Measurements from ENCODE around the gene CSTB.

The CSTB gene

DNA sequence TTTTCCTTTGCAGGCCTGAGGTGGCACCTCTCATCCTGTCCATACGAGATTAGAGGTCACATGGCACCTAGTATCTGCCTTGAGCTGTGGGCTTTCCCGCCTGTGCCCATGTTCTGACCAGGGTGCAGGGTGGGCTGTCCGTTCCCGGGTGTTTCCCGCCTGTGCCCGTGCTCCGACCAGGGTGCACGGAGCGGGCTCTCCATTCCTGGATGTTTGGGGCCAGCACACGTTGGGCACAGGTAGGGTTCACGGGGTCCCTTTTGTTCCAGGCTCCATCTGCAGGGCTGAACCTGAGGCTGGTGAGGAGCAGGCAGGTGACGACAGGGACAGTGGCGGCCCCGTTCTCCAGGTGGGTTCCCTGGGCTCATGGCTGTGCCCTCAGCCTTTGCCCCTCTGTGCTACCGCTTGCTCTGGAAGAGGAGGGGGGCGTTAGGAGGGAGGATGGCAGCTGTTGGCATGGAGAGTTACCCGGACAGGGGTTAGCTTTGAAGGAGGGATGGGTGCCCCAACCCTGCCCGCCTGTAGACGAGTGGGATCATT, 23.3 kb upstream of the CSTB start:
- H3K4me3 ChIP-seq (ENCODE audit: low read length), result no peak overlapping the region
- DNase-seq (ENCODE audit: low read depth), result no peak
- TF ChIP-seq, protein P1, sequence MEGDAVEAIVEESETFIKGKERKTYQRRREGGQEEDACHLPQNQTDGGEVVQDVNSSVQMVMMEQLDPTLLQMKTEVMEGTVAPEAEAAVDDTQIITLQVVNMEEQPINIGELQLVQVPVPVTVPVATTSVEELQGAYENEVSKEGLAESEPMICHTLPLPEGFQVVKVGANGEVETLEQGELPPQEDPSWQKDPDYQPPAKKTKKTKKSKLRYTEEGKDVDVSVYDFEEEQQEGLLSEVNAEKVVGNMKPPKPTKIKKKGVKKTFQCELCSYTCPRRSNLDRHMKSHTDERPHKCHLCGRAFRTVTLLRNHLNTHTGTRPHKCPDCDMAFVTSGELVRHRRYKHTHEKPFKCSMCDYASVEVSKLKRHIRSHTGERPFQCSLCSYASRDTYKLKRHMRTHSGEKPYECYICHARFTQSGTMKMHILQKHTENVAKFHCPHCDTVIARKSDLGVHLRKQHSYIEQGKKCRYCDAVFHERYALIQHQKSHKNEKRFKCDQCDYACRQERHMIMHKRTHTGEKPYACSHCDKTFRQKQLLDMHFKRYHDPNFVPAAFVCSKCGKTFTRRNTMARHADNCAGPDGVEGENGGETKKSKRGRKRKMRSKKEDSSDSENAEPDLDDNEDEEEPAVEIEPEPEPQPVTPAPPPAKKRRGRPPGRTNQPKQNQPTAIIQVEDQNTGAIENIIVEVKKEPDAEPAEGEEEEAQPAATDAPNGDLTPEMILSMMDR (IDR thresholded peaks at IDR 0.05; ENCODE audit: insufficient read depth, low read depth, low read length, missing control alignments), result no peak

DNA sequence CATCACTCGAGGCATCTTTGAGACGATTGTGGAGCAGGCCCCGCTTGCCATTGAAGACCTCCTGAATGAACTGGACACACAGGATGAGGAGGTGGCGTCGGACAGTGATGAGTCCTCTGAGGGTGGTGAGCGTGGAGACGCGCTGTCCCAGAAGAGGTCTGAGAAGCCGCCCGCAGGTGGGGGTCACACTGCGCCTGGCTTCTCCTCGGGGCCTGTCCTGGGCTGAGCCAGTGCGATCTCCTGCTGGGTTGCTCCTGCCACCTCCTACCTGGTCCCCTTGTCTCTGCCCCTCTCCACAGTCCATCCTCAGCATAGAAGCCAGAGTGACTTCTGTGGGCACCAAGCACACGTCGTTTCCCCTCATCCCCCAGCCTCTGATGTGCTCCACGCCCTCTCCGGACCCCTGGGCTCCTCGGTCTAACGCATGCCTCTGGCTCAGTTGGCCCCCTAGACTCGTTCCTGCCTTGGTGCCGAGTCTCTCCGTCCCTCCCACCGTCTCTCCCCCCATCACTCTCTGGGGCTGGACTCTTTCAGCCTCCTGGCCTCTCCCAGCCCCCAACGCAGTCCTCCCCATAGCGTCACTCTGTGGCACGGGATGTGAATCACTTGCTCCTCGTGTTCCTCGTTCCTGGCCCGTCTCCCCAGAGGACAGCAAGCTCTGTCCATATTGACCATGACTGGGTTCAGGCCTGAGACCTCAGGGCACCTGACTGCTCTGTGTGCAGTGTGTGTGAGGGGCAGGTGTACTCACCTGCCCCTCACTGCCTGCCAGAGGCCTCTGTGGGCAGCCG, 22.0 kb upstream of the CSTB start:
- no peak for DNase-seq (ENCODE audit: low read depth)
- no peak overlapping the region for H3K4me3 ChIP-seq (ENCODE audit: low read length)
- TF ChIP-seq, protein P1 (IDR thresholded peaks at IDR 0.05; ENCODE audit: insufficient read depth, low read depth, low read length, missing control alignments), result no peak

DNA sequence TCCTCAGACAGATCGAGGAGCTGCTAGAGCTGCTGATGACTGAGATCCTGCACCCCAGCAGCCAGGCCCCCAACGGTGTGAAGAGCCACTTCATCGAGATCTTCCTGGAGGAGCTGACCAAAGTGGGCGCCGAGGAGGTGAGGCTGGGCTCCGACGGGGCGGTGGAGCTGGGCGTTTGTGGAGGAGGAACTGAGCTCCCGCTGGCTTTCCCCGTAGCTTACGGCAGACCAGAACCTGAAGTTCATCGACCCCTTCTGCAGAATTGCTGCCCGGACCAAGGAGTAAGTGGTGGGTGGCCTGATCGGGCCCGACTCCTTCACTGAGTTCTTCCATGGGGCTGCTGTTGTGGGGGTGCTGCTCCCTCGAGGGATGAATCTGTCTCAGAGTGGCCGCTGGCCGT, 21.3 kb upstream of the CSTB start:
- DNase-seq (ENCODE audit: low read depth), result no peak
- H3K4me3 ChIP-seq (ENCODE audit: low read length), result no peak overlapping the region
- TF ChIP-seq, protein P1 (IDR thresholded peaks at IDR 0.05; ENCODE audit: insufficient read depth, low read depth, low read length, missing control alignments), result no peak

DNA sequence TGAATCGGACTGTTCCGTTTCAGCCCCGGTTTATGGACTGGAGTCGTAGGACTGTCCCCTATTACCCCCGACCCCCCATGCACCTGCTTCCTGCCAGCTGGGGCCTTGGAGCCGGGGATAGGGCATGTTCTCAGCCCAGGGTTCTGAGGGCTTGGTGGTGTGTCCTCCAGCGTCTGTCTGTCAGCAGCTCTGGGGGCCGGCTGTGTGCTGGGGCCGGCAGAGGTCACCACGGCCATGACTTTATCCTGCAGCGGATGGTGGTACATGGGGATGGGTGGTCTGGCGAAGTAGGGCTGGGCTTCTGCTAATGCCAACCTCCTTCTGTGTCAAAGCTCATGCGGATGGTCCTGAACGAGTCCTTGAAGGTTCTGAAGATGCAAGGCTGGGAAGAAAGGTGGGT, 18.7 kb upstream of the CSTB start:
- TF ChIP-seq, protein P1 (IDR thresholded peaks at IDR 0.05; ENCODE audit: insufficient read depth, low read depth, low read length, missing control alignments), result no peak
- DNase-seq (ENCODE audit: low read depth), result no peak
- no peak overlapping the region for H3K4me3 ChIP-seq (ENCODE audit: low read length)

DNA sequence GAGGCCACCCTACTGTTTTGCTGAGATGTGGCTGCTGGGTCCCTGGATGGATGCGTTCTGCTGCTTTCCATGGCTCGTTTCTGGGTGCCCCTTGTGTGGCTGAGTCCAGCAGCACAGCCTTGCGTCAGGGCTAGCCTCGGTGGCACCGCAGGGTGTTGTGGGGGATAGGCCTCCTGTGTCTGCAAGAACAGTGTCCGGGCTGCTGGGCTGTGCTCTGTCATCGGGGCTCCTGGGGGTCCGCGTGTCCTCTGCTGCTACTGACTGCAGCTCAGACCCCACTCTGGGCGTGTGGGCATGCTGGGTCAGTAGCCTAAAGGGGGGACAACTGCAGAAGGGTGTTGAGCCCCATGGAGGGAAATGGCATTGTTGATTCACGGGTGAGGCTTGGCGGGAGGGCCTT, 18.2 kb upstream of the CSTB start:
- TF ChIP-seq, protein P1 (IDR thresholded peaks at IDR 0.05; ENCODE audit: insufficient read depth, low read depth, low read length, missing control alignments), result no peak
- no peak overlapping the region for H3K4me3 ChIP-seq (ENCODE audit: low read length)
- no peak for DNase-seq (ENCODE audit: low read depth)

DNA sequence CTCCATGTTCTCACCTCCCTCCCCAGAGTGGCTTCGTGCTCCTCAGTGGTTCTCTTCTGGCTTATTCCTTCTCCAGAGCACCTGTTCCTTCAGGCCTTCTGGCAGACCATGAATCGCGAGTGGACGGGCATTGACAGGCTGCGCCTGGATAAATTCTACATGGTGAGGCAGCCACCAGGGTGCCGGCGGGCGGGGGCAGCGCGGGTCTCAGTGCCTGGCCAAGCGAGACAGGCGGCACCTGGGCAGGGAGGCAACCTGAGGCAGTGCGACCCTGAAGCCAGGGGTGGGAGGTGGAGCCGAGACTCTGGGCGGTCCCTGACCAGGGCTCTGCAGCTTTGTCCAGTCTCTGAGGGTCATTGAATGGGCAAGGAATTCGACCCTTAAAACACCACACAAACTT, 17.1 kb upstream of the CSTB start:
- no peak overlapping the region for H3K4me3 ChIP-seq (ENCODE audit: low read length)
- TF ChIP-seq, protein P1 (IDR thresholded peaks at IDR 0.05; ENCODE audit: insufficient read depth, low read depth, low read length, missing control alignments), result no peak
- DNase-seq (ENCODE audit: low read depth), result no peak

DNA sequence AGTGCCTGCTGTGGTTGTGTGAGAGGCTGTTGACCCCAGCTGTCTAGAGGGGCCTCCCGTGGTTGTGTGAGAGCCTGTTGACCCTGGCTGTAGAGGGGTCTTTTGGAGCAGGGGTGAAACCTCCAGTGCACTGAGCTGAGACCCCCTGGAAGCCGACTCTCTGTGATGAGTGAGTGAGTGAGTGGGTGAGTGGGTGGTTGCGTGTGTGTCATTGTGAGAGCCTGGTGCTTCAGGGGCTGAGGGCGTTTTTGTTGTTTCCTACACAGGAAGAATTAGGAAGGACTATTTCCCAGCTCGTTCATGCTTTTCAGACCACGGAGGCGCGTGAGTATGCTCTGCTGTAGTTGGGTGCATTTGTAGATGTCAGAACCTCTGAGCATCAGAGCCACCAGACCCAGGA, 16.3 kb upstream of the CSTB start:
- H3K4me3 ChIP-seq (ENCODE audit: low read length), result no peak overlapping the region
- TF ChIP-seq, protein P1 (IDR thresholded peaks at IDR 0.05; ENCODE audit: insufficient read depth, low read depth, low read length, missing control alignments), result no peak
- no peak for DNase-seq (ENCODE audit: low read depth)
